Transverse colon (tissue), 3 donors: ENCODE results near the gene CTRB1.

Experiments used
- CTCF ChIP-seq, 5 experiments: fragments of 200-600 bp in 3 of 5; fragments of 450-650 bp in 2 of 5; sonication (generic) in 3 of 5; IDR thresholded peaks; 1 replicate in 2 of 5; 2 replicates in 3 of 5; pipeline ENCODE4 v1.5.1; 2016 to 2017; ENCODE audit warnings: antibody characterized with exemption in 5 of 5, inconsistent platforms in 3 of 5, mild to moderate bottlenecking in 2 of 5, moderate library complexity in 1 of 5
- POLR2A ChIP-seq: fragments of 450-650 bp; IDR thresholded peaks from one replicate; pipeline ENCODE4 v1.6.1; 2016; ENCODE audit warnings: antibody characterized with exemption, mild to moderate bottlenecking, moderate library complexity

- TF ChIP-seq CTCF (IDR thresholded peaks at IDR 0.05) (no peak), POLR2A (no peak)
Observed at GRCh38 chr16:75224306-75225082, 5.7 kb downstream of the CTRB1 start.
